Measurements from ENCODE around the gene LANCL1. TPM values are rescaled to one million over a fixed set of nuclear protein-coding genes. Genes with fewer than 3 reads are reported as not detected.

The LANCL1 gene
- total RNA-seq, 1 experiment from 2014 or later, result 35.9 TPM

DNA sequence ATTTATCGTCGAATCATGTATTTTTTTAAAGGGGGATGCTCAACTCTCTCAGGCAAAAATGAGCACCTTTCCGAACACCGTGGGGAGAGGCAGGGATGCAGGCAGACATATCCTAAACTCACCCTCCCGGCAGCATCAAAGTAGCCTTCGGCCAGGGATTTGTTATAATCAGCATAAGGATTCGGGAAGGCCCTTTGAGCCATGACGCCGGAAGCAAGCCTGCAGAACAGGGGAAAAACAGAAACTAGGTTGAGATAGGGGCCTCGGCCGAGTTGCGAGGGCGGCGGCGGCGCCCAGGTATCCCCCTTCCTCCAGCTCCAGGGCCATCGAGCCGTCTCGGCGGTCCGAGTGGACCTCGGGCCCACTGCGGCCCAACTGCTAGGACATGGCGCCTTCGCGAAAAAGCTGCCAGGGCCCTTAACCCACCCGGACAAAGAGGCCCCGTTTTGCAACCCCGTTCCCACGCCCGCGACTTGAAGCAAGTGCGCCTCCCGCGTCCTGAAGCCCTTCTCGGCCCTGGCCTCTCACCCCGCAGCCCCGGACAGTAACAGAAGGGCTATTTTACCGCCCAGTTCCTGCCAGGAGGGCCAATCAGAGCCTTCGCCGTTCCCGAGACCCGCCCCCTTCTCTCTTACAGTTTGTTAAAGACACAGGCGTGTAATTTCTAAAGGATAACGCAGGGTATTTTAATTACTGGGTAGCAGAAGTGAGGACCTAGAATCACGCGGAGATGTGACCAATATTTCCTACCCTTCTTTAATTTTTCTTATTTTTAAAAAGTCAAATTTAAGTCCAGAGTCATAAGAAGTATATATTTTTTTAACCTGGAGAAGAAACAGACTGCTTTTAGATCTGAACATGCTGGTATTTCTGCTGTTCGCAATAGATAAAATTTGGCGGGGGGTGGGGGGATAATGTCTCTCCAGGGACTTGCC lies at the start of gene LANCL1 (continued):
- TF ChIP-seq MXD4 (CRISPR knock-in tag; IDR thresholded peaks at IDR 0.05; ENCODE audit: borderline replicate concordance) (no peak), NFYB (CRISPR knock-in tag; conservative IDR thresholded peaks at IDR 0.05; ENCODE audit: low read depth) (peak; percentile 20; the same call in 1 of the 2 replicates), ZBTB21 (CRISPR knock-in tag; IDR thresholded peaks at IDR 0.05; ENCODE audit: borderline replicate concordance) (no peak), ZNF219 (CRISPR knock-in tag; IDR thresholded peaks at IDR 0.05; ENCODE audit: borderline replicate concordance) (0 out of 2 replicates have a peak, but pooled peaks have one; percentile 58), MYBL2 (CRISPR knock-in tag; IDR thresholded peaks at IDR 0.05) (no peak), NR3C1 (CRISPR knock-in tag; conservative IDR thresholded peaks at IDR 0.05; ENCODE audit: low read depth) (no peak), RELA (CRISPR knock-in tag; IDR thresholded peaks at IDR 0.05; ENCODE audit: borderline replicate concordance) (no peak), CREM (CRISPR knock-in tag; IDR thresholded peaks at IDR 0.05) (no peak), ZNF423 (CRISPR knock-in tag; IDR thresholded peaks at IDR 0.05) (no peak), FOXP1 (CRISPR knock-in tag; IDR thresholded peaks at IDR 0.05; ENCODE audit: borderline replicate concordance) (peak; percentile 69; the same call in 1 of the 2 replicates), TCF7 (CRISPR knock-in tag; IDR thresholded peaks at IDR 0.05; ENCODE audit: low read depth) (no peak), TEAD4 (CRISPR knock-in tag; IDR thresholded peaks at IDR 0.05) (0 out of 2 replicates have a peak, but pooled peaks have one; percentile 27), ESRRA (CRISPR knock-in tag; IDR thresholded peaks at IDR 0.05; ENCODE audit: borderline replicate concordance) (no peak), EMX1 (CRISPR knock-in tag; IDR thresholded peaks at IDR 0.05) (no peak), JAZF1 (CRISPR knock-in tag; IDR thresholded peaks at IDR 0.05) (no peak)
- TF ChIP-seq, protein P1, sequence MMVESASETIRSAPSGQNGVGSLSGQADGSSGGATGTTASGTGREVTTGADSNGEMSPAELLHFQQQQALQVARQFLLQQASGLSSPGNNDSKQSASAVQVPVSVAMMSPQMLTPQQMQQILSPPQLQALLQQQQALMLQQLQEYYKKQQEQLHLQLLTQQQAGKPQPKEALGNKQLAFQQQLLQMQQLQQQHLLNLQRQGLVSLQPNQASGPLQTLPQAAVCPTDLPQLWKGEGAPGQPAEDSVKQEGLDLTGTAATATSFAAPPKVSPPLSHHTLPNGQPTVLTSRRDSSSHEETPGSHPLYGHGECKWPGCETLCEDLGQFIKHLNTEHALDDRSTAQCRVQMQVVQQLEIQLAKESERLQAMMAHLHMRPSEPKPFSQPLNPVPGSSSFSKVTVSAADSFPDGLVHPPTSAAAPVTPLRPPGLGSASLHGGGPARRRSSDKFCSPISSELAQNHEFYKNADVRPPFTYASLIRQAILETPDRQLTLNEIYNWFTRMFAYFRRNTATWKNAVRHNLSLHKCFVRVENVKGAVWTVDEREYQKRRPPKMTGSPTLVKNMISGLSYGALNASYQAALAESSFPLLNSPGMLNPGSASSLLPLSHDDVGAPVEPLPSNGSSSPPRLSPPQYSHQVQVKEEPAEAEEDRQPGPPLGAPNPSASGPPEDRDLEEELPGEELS (CRISPR knock-in tag; IDR thresholded peaks at IDR 0.05), result 0 out of 2 replicates have a peak, but pooled peaks have one; percentile 39
- TF ChIP-seq, protein P2, sequence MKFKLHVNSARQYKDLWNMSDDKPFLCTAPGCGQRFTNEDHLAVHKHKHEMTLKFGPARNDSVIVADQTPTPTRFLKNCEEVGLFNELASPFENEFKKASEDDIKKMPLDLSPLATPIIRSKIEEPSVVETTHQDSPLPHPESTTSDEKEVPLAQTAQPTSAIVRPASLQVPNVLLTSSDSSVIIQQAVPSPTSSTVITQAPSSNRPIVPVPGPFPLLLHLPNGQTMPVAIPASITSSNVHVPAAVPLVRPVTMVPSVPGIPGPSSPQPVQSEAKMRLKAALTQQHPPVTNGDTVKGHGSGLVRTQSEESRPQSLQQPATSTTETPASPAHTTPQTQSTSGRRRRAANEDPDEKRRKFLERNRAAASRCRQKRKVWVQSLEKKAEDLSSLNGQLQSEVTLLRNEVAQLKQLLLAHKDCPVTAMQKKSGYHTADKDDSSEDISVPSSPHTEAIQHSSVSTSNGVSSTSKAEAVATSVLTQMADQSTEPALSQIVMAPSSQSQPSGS (CRISPR knock-in tag; IDR thresholded peaks at IDR 0.05; ENCODE audit: borderline replicate concordance, low read depth), result no peak
- TF ChIP-seq, protein P3, sequence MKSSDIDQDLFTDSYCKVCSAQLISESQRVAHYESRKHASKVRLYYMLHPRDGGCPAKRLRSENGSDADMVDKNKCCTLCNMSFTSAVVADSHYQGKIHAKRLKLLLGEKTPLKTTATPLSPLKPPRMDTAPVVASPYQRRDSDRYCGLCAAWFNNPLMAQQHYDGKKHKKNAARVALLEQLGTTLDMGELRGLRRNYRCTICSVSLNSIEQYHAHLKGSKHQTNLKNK (CRISPR knock-in tag; IDR thresholded peaks at IDR 0.05), result no peak
- TF ChIP-seq, protein P4, sequence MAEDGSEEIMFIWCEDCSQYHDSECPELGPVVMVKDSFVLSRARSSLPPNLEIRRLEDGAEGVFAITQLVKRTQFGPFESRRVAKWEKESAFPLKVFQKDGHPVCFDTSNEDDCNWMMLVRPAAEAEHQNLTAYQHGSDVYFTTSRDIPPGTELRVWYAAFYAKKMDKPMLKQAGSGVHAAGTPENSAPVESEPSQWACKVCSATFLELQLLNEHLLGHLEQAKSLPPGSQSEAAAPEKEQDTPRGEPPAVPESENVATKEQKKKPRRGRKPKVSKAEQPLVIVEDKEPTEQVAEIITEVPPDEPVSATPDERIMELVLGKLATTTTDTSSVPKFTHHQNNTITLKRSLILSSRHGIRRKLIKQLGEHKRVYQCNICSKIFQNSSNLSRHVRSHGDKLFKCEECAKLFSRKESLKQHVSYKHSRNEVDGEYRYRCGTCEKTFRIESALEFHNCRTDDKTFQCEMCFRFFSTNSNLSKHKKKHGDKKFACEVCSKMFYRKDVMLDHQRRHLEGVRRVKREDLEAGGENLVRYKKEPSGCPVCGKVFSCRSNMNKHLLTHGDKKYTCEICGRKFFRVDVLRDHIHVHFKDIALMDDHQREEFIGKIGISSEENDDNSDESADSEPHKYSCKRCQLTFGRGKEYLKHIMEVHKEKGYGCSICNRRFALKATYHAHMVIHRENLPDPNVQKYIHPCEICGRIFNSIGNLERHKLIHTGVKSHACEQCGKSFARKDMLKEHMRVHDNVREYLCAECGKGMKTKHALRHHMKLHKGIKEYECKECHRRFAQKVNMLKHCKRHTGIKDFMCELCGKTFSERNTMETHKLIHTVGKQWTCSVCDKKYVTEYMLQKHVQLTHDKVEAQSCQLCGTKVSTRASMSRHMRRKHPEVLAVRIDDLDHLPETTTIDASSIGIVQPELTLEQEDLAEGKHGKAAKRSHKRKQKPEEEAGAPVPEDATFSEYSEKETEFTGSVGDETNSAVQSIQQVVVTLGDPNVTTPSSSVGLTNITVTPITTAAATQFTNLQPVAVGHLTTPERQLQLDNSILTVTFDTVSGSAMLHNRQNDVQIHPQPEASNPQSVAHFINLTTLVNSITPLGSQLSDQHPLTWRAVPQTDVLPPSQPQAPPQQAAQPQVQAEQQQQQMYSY (CRISPR knock-in tag; IDR thresholded peaks at IDR 0.05), result no peak
- TF ChIP-seq, protein P5, sequence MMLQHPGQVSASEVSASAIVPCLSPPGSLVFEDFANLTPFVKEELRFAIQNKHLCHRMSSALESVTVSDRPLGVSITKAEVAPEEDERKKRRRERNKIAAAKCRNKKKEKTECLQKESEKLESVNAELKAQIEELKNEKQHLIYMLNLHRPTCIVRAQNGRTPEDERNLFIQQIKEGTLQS (CRISPR knock-in tag; conservative IDR thresholded peaks at IDR 0.05), result no peak
- TF ChIP-seq, protein P6, sequence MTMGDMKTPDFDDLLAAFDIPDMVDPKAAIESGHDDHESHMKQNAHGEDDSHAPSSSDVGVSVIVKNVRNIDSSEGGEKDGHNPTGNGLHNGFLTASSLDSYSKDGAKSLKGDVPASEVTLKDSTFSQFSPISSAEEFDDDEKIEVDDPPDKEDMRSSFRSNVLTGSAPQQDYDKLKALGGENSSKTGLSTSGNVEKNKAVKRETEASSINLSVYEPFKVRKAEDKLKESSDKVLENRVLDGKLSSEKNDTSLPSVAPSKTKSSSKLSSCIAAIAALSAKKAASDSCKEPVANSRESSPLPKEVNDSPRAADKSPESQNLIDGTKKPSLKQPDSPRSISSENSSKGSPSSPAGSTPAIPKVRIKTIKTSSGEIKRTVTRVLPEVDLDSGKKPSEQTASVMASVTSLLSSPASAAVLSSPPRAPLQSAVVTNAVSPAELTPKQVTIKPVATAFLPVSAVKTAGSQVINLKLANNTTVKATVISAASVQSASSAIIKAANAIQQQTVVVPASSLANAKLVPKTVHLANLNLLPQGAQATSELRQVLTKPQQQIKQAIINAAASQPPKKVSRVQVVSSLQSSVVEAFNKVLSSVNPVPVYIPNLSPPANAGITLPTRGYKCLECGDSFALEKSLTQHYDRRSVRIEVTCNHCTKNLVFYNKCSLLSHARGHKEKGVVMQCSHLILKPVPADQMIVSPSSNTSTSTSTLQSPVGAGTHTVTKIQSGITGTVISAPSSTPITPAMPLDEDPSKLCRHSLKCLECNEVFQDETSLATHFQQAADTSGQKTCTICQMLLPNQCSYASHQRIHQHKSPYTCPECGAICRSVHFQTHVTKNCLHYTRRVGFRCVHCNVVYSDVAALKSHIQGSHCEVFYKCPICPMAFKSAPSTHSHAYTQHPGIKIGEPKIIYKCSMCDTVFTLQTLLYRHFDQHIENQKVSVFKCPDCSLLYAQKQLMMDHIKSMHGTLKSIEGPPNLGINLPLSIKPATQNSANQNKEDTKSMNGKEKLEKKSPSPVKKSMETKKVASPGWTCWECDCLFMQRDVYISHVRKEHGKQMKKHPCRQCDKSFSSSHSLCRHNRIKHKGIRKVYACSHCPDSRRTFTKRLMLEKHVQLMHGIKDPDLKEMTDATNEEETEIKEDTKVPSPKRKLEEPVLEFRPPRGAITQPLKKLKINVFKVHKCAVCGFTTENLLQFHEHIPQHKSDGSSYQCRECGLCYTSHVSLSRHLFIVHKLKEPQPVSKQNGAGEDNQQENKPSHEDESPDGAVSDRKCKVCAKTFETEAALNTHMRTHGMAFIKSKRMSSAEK (CRISPR knock-in tag; IDR thresholded peaks at IDR 0.05; ENCODE audit: borderline replicate concordance), result no peak
- TF ChIP-seq, protein P7, sequence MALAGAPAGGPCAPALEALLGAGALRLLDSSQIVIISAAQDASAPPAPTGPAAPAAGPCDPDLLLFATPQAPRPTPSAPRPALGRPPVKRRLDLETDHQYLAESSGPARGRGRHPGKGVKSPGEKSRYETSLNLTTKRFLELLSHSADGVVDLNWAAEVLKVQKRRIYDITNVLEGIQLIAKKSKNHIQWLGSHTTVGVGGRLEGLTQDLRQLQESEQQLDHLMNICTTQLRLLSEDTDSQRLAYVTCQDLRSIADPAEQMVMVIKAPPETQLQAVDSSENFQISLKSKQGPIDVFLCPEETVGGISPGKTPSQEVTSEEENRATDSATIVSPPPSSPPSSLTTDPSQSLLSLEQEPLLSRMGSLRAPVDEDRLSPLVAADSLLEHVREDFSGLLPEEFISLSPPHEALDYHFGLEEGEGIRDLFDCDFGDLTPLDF (CRISPR knock-in tag; IDR thresholded peaks at IDR 0.05), result no peak
- TF ChIP-seq, protein P8, sequence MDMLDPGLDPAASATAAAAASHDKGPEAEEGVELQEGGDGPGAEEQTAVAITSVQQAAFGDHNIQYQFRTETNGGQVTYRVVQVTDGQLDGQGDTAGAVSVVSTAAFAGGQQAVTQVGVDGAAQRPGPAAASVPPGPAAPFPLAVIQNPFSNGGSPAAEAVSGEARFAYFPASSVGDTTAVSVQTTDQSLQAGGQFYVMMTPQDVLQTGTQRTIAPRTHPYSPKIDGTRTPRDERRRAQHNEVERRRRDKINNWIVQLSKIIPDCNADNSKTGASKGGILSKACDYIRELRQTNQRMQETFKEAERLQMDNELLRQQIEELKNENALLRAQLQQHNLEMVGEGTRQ (CRISPR knock-in tag; IDR thresholded peaks at IDR 0.05), result no peak
